Stimulated activated CD8-positive, alpha-beta memory T cell treated with anti-CD3 and anti-CD28 coated beads, Interleukin-4, amount 100 ng/mL, for 1 hour (primary cell): ENCODE results near the gene TRRAP.
"Not testable (repeated sequence)": the region's sequence is repeated elsewhere in the genome, so short reads cannot be mapped to it uniquely, and the experiment has no call there.

Experiments
- DNase-seq, 2 donors: peaks; one replicate each; pipeline ENCODE4 v3.0.0-alpha.2; 2020; ENCODE audit warnings: low read depth in 2 of 2, low spot score in 1 of 2

TRRAP gene

GRCh38 chr7:99028261-99028973, 150.1 kb downstream of the TRRAP start:
- DNase-seq, result no peak

DNA sequence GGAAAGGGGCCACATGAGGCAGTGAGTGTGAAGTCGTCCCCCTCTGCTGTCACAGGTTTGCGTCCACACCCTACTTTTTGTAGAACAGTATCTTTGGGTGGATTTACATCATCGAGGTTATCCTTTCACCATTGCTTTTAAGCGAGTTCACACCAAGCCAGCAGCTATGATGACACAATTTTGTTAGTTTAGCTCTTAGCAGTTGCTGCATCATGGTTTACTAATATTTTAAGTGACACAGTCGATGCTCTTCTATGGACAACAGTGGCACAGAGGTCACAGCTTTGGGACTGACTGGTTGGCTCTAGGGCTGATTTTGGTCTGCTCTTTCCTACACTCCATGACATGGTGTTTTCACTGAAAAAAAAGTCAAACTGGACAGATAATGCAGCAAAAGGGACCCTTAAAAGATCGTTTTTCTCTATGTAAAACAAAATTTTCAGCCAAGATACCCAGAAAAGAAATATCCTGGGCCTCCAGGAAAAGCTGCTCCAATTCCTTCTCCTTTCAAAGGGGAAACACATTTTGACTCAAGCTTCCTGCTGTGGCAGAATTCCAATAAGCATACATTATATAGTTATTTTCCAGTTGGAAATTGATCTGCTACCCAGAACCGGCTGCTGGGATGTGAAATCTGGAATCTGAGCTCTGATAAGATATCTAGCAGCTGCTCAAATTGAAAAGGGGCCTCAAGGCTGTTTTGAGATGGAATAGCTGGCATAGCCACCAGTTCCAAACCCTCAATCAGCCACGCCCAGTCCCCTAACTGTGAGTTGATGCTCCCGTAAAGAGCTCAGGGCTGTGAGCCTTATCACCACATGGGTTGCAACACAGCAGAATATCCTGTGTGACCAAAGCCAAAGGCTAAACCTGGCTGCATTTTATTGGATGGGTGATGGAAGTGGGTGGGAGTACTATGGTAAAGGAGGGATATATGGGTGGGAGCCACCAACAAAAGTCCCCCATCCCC, 151.4 kb downstream of the TRRAP start:
- no peak for DNase-seq

- no peak for DNase-seq
Observed at GRCh38 chr7:99030457-99030856, 152.1 kb downstream of the TRRAP start.

- DNase-seq, result no peak
Observed at GRCh38 chr7:99030951-99031350, 152.6 kb downstream of the TRRAP start.

DNA sequence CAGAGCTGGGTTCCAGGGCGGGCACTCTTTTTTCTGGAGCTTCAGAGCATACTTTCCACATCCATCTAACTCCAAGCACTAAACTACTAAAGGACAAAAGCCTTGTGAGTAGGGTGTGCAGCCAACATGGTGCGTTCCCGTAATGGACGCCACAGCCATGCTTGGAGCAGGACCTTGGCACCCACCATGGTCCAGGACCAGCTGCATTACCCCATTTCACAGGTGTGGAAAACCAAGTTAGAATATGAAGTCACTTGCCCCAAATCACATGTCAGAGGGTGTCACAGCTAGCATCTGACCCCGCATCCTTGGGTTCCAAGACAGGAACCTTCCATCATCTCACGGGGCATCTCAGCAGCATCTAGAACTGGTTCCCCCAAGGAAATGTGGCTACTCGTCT, 153.2 kb downstream of the TRRAP start:
- no peak for DNase-seq

- DNase-seq, result no peak
Observed at GRCh38 chr7:99032928-99033327, 154.6 kb downstream of the TRRAP start.

DNA sequence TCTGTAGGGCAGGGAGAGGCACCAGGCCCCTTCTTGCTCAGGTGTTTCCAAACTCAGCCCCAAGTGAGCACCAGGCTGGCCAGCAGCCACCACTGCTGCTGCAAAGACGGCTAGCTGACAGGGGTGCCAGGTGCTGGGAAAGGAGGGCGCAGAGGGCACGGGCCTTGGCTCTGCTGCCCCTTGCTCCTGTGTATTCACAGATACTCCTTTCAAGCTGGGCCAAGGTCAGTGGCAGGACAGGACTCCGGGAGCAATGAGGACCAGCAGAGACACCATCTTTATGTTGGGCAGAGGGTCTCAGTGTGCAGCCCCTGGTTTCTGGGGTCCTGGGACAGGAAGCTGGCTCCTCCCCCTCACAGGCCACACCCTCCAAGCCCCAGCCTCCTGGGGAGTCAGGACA, 155.4 kb downstream of the TRRAP start:
- DNase-seq, result no peak

DNA sequence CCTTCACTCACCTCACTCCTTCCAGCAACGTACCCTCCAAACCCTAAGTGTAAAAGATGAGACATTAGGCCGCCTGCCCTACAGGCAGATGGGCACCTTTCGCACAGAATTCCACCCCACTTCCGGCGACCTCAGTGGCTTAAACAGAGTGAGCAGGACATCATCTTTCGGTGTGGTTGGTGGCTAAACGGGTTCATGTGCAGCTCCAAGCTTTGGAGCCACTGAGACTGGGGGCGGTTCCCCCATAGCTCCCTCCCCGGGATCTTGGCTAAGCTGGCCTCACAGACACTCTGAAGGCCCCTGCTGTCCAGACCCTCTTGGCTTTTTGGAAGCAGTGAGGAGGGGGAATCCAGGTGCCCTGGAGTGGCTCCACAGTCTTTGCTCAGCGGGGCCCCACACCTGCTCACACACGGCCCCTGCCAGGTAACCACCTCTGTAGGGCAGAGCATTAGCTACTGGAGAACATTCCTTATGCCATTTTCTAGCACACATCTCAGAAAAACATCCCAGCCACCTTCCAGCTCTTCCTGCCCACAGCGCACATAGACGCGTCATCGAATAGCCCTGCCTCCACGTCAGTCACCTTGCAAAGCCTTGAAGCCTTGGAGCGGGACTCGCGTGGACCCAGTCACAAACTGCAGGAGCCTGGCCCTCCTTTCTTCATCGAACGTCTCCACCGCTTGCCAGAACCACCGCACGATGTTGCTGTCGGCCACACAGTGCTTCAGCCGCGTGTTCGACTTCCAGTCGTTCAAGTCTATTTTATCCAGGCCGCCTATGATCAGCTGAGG, 156.8 kb downstream of the TRRAP start:
- no peak for DNase-seq

DNA sequence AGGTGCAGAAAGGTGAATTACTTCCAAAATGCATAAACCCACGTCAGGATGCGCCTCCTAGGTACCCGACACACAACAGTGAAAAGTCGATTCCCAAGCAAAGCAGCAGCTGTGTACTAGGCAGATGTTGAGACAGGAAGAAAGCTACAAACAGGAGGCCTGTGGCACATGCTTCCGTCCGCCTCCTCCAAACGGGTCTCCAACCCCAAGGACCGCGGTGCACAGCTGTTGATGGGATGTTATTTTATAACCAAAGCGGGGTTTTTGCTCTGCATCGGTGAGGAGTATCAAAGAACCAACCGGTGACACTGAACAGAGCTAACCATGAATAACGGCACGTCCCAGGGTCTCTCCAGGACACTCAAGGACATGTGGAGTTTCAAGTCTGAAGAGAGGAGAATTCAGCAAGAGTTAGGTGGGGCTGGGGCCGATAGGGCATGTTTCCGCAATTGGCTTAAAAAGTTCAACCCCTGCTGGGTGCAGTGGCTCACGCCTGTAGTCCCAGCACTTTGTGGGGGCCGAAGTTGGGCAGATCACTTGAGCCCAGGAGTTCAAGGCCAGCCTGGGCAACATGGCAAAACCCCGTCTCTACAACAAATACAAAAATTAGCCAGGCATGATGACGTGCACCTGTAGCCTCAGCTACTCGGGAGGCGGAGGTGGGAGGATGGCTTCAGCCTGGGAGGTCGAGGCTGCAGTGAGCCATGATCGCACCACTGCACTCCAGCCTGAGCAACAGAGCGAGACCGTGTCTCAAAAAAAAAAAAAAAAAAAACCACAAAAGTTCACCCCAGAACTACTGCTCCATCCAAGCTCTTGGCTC, 157.6 kb downstream of the TRRAP start:
- no peak for DNase-seq

- DNase-seq, result no peak
Observed at GRCh38 chr7:99036546-99037111, 158.3 kb downstream of the TRRAP start.

GRCh38 chr7:99037327-99037940, 159.1 kb downstream of the TRRAP start:
- no peak for DNase-seq

GRCh38 chr7:99038086-99038855, 159.9 kb downstream of the TRRAP start:
- no peak for DNase-seq

DNA sequence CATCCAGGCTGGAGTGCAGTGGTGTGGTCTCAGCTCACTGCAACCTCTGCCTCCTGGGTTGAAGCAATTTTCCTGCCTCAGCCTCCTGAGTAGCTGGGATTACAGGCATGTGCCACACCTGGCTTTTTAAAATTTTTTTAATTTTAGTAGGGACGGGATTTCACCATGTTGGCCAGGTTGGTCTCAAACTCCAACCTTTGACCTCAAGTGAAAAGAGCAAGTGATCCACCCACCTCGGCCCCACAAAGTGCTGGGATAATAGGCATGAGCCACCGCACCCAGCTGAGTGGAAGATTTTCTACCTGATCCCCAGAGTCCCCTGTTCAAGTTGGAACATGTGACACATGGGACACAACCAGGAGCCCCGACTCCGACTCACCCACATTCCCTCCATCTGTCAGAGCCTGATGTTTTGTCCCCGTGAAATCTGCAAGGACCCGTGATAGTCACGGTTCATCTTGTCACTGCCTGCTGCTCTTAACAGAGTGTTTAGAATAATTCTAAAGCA, 161.1 kb downstream of the TRRAP start:
- DNase-seq, result no peak

DNA sequence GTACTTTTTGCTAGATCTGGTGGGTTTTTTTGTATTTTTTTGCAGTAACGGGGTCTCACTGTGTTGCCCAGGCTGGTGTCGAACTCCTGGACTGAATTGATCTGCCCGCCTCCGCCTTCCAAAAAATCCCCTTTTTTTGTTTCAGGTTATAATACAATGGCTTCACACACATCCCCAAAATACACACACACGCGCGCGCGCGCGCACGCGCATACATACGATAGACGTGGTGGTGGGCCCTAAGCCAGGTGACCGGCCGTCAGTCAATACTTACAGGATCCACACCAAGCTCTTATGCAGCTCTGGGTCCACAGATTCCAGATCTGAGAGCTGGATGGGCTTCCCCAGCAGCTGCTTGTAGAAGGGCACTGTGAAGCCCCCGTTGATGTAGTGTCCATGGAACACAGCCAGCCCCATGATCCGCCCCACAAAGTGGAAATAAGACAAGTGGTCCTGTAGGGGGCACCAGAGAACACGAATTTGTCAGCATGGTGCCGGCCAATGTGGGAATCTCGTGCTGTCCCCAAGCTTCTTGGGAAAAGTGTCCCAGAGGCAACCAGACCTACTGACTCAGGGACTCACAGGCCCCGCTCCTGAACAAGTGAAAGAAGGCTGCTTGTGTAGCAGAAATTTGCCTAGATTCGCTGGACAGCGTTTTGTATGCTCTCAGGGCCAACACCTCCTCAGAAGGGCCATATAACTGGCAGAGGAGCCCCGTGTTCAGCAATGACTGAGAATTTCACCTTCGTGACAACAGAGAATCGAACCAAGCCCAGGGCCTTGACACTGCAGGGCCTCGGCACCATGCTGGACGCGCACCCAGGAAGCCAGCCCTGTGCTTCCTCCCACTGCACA, 162.0 kb downstream of the TRRAP start:
- DNase-seq, result peak in 1 of 2 donors; percentile 18

DNA sequence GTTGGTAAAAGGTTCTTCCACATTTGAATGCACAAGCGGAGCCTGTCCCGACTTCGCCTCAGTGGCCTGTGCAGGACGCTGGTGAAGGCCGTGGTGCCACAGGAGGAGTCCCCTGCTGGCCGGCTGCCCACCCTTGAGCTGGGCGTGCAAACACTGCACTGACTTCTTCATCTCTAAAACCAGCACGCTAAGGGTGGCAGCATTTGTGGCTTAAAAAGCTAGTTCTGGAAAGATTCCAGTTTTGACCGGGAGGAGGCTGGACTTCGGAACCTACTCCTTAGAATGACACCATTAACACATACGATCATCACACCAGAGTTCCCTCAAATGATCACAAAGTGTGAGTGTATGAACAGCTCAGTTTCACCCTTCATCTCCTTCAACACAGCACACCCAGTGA, 163.2 kb downstream of the TRRAP start:
- no peak for DNase-seq

- DNase-seq, result no peak
Observed at GRCh38 chr7:99042957-99043356, 164.6 kb downstream of the TRRAP start.

DNA sequence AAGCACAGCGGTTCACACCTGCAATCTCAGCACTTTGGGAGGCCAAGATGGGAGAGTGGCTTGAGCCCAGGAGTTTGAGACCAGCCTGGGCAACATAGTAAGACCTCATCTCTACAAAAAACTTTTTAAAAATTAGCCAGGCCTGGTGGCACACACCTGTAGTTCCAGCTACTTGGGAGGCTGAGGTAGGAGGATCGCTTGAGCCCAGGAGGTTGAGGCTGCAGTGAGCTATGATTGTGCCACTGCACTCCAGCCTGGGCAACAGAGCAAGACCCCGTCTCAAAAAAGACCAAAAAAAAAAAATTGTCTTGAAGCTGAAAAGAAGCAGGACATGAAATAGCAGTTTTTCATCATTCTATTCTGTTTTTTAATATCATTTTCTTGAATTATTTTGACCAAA, 166.5 kb downstream of the TRRAP start:
- not testable (repeated sequence) for DNase-seq

- DNase-seq, result not testable (repeated sequence)
Observed at GRCh38 chr7:99046262-99046661, 167.9 kb downstream of the TRRAP start.
